ENCODE measurements around the gene MED26. TPM values are rescaled to one million over a fixed set of nuclear protein-coding genes. Genes with fewer than 3 reads are reported as not detected.

MED26 gene
- total RNA-seq, 1 donor from 2014 or later: 11.3 TPM

DNA sequence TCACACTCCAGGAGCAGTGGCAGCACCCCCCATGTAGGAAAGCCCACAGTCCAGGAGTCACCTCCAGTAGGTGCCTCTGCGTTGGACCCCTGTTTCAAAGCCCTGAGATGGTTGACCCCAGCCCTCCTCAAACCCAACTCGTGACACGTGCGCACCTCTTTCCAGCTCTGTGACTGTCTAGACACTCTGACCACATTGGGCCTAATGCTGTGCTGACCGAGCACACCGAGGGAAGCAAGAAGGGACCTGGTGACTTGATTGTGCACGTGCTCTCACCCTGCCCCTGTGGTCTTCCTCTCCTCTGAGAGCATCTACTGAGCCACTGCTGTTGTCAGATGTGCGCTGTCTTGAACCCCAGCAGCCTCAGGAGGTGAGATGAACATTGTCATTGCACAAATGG is 32.9 kb downstream of the MED26 start:
- peaks cover 76% of the 10 kb centered on the region for H3K4me1 ChIP-seq
- TF ChIP-seq POLR2AphosphoS5 (IDR thresholded peaks at IDR 0.05; ENCODE audit: insufficient read depth in 1 of 2, low read depth in 1 of 2) (no peak), POLR2A (IDR thresholded peaks at IDR 0.05) (no peak)
- TF ChIP-seq, protein P1, sequence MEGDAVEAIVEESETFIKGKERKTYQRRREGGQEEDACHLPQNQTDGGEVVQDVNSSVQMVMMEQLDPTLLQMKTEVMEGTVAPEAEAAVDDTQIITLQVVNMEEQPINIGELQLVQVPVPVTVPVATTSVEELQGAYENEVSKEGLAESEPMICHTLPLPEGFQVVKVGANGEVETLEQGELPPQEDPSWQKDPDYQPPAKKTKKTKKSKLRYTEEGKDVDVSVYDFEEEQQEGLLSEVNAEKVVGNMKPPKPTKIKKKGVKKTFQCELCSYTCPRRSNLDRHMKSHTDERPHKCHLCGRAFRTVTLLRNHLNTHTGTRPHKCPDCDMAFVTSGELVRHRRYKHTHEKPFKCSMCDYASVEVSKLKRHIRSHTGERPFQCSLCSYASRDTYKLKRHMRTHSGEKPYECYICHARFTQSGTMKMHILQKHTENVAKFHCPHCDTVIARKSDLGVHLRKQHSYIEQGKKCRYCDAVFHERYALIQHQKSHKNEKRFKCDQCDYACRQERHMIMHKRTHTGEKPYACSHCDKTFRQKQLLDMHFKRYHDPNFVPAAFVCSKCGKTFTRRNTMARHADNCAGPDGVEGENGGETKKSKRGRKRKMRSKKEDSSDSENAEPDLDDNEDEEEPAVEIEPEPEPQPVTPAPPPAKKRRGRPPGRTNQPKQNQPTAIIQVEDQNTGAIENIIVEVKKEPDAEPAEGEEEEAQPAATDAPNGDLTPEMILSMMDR (IDR thresholded peaks at IDR 0.05): no peak
- no peak overlapping the region for H3K27ac ChIP-seq
- H3K36me3 ChIP-seq: no peaks in the 10 kb centered on the region
- no peak overlapping the region for H3K4me3 ChIP-seq
- no peak for DNase-seq (ENCODE audit: extremely low spot score in 2 of 2)
- no peaks in the 10 kb centered on the region for H3K27me3 ChIP-seq
- intact Hi-C loops (cut with DNase I): no loop called here
- no peaks in the 10 kb centered on the region for H3K9me3 ChIP-seq

DNA sequence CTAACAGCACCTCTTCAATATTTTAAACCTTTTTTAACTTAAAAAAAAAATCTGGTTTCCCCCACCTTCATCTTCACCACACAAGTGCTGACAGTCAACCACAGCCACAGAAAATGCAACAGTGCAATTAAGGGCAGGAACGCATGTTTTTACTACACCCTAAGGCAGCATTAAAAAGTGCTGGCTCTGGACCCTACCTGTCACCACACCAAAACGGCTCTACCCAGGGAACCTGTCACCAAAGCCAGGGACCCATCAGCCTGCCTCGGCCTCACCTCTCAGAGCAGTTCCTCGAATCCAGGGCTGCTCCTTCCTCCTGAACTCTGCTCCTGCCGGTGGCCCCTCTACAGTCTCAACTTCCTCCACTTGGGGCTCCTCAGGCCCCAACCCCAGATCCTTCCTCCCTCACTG is 33.3 kb downstream of the MED26 start:
- H3K4me1 ChIP-seq: peaks cover 75% of the 10 kb centered on the region
- no peaks in the 10 kb centered on the region for H3K36me3 ChIP-seq
- no peaks in the 10 kb centered on the region for H3K9me3 ChIP-seq
- TF ChIP-seq POLR2AphosphoS5 (IDR thresholded peaks at IDR 0.05; ENCODE audit: insufficient read depth in 1 of 2, low read depth in 1 of 2) (no peak), POLR2A (IDR thresholded peaks at IDR 0.05) (no peak)
- TF ChIP-seq, protein P1 (IDR thresholded peaks at IDR 0.05): no peak
- no peak for DNase-seq (ENCODE audit: extremely low spot score in 2 of 2)
- no peak overlapping the region for H3K27ac ChIP-seq
- H3K4me3 ChIP-seq: no peak overlapping the region
- intact Hi-C loops (cut with DNase I): no loop called here
- H3K27me3 ChIP-seq: no peaks in the 10 kb centered on the region

DNA sequence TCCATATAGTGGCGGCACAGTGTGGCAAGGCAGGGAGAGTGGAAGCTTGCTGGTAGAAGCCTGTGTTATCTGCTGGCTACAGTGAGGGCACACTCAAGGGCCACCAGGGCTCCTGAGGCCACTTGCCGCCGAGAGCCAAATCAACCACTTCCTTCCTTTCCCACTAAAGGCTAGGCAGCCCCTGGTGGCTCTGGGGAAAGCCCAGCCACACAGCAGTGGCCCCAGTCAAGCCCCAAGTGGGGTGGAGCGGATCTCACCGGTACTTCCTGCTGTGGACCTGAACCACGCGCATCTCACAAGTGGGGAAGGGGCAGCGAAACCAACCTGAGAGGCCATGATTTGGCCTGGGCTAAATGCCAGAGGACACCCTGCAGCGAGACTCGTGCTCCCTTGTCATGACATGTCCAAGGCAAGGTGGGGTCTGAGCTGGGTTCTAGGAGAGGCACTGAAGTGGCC is 33.8 kb downstream of the MED26 start:
- TF ChIP-seq POLR2A (IDR thresholded peaks at IDR 0.05): no peak
- TF ChIP-seq, protein P1 (IDR thresholded peaks at IDR 0.05): no peak
- TF ChIP-seq POLR2AphosphoS5 (IDR thresholded peaks at IDR 0.05; ENCODE audit: insufficient read depth in 1 of 2, low read depth in 1 of 2): no peak
- H3K4me3 ChIP-seq: no peak overlapping the region
- no peaks in the 10 kb centered on the region for H3K9me3 ChIP-seq
- intact Hi-C loops (cut with DNase I): no loop called here
- no peak overlapping the region for H3K27ac ChIP-seq
- no peaks in the 10 kb centered on the region for H3K36me3 ChIP-seq
- DNase-seq (ENCODE audit: extremely low spot score in 2 of 2): no peak
- no peaks in the 10 kb centered on the region for H3K27me3 ChIP-seq
- peaks cover 74% of the 10 kb centered on the region for H3K4me1 ChIP-seq

DNA sequence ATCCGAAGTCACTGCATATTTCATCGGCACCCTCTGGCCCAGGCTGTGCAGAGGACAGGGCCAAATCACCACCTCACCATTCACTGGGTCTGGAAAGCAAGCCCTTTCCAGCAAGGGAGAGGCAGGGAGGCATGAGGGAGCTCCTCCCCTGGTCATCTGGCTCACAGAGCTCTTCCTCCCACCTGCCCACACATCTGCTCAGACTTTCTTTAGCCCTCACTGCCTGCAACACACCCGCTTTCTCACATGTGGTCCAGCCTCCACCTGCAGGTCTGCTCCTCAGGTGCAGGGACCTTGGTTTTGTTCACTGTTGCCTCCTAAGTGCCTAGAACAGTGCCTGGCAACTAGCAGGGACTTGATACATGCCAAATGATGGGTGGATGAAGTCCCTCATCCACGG is 34.8 kb downstream of the MED26 start:
- Histone ChIP-seq H3K4me1 (peaks cover 74% of the 10 kb centered on the region), H3K4me3 (no peak overlapping the region), H3K36me3 (no peaks in the 10 kb centered on the region), H3K27ac (no peak overlapping the region), H3K9me3 (no peaks in the 10 kb centered on the region), H3K27me3 (no peaks in the 10 kb centered on the region)
- TF ChIP-seq POLR2AphosphoS5 (IDR thresholded peaks at IDR 0.05; ENCODE audit: insufficient read depth in 1 of 2, low read depth in 1 of 2) (no peak), POLR2A (IDR thresholded peaks at IDR 0.05) (no peak)
- TF ChIP-seq, protein P1 (IDR thresholded peaks at IDR 0.05): no peak
- no peak for DNase-seq (ENCODE audit: extremely low spot score in 2 of 2)
- intact Hi-C loops (cut with DNase I): no loop called here

DNA sequence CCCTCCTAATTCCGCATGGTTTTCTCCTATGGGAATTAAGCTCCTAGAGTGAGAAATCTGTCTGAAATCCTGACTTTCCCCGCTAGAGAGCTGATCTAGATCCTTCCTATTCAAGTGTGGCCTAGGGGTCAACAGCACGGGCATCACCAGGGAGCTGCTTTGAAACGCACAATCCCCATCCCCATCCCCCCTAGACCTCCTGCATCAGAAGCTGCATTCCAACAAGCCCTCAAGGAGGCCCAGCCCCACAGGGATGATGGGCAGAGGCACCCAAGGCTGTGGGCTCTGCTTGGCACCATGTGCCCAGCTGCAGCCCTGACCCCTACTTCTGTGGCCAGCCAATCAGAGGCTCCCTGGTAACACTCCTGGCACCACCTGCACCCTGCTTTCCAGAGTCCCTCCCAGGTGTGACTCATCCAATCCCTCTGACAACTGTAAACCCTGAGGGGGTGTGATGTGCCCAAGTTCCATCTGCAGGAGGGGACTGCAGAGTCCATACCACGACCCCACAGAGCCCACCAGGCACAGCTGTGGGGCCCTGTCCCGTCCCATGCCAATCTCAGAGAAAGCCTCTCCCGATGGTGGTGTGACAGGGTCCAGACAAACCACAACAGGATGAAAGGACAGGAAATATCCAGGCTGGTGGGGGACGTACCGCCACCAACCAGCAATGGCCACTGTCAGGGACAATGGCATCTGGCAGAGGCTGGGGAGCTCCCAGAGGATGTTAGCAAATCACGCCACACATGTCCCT is 36.0 kb downstream of the MED26 start:
- TF ChIP-seq POLR2A (IDR thresholded peaks at IDR 0.05) (no peak), POLR2AphosphoS5 (IDR thresholded peaks at IDR 0.05; ENCODE audit: insufficient read depth in 1 of 2, low read depth in 1 of 2) (no peak)
- TF ChIP-seq, protein P1 (IDR thresholded peaks at IDR 0.05): no peak
- peaks cover 82% of the 10 kb centered on the region for H3K4me1 ChIP-seq
- no peaks in the 10 kb centered on the region for H3K9me3 ChIP-seq
- intact Hi-C loops (cut with DNase I): no loop called here
- no peak for DNase-seq (ENCODE audit: extremely low spot score in 2 of 2)
- H3K36me3 ChIP-seq: no peaks in the 10 kb centered on the region
- no peaks in the 10 kb centered on the region for H3K27me3 ChIP-seq
- H3K27ac ChIP-seq: no peak overlapping the region
- no peak overlapping the region for H3K4me3 ChIP-seq

All from vagina (tissue), 2 donors.